Fibroblast of lung (primary cell): ENCODE results near the gene GRIK5.

ENCODE experiments used
- CTCF ChIP-seq, 2 donors: IDR thresholded peaks in 1 of 2; conservative IDR thresholded peaks in 1 of 2; 1 replicate in 1 of 2; 2 replicates in 1 of 2; pipeline ENCODE4 v1.5.1; 2011 to 2012; ENCODE audit warnings: low read length in 2 of 2, control low read depth in 1 of 2, inconsistent platforms in 1 of 2, low read depth in 1 of 2, mild to moderate bottlenecking in 1 of 2
- EZH2 ChIP-seq: IDR thresholded peaks from 2 replicates; pipeline ENCODE4 v1.5.1; 2012; ENCODE audit warnings: low read length, control low read depth, mild to moderate bottlenecking; ENCODE audit errors: missing control alignments

- no peak for TF ChIP-seq EZH2
- no peak for TF ChIP-seq CTCF (conservative IDR thresholded peaks at IDR 0.05 in 1 of 2, IDR thresholded peaks at IDR 0.05 in 1 of 2; ENCODE audit: low read depth in 1 of 2, low read length in 2 of 2)
These were observed 20.7 kb upstream of the GRIK5 start for GRCh38 chr19:42090672-42091071.
